ENCODE data around the gene CCDC90B. TPM values are rescaled to one million over a fixed set of nuclear protein-coding genes. Genes with fewer than 3 reads are reported as not detected.

The CCDC90B gene
- total RNA-seq, 1 experiment from 2014 or later, result 35.9 TPM

DNA sequence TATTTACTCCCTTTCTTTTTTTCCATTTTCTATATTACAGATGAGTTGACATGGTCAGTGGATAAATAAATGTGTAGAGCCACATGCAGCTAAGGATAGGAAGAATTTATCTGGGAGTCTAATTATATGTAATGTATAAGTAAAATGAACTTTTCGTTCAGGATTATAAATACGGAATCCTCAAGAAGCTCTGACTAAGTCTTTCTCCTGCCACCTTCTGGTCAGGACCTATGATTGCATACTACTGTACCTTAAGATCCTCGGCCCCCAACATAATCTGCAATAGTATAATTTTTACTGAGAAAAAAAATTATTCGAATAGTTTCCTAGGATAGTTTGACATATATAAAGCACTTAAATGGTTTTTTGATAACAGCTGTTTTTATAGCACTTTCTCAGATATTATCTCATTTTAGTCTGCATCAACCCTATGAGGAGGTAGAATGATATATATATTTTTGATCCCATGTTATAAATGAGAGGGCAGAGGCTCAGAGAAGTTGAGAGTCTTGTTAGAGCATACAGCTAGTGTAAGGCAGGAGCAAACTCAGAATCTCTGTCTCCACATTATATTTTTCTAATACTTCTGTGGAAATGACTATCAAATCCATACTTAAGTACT is 36.1 kb downstream of the CCDC90B start:
- H3K27ac ChIP-seq (ENCODE audit: insufficient read length, low read depth, low read length), result no peak overlapping the region
- WGBS (ENCODE audit: extremely low coverage, insufficient read length, low lambda C conversion rate), result no CpG with 5 or more reads among the region's 4 CpGs
- no peak overlapping the region for H4K8ac ChIP-seq (replicated peaks; ENCODE audit: insufficient read length, low read depth, low read length)
- no peak overlapping the region for H2AK5ac ChIP-seq (ENCODE audit: insufficient read length, low read length)
- no peak overlapping the region for H3K9ac ChIP-seq (ENCODE audit: extremely low read depth, insufficient read length, low read length)
- H3K4me3 Mint-ChIP-seq, result no peak overlapping the region
- H3K27me3 ChIP-seq (ENCODE audit: insufficient read depth, low read length), result no peaks in the 10 kb centered on the region
- H3K9me3 ChIP-seq (ENCODE audit: control insufficient read depth, low read depth, low read length), result no peaks in the 10 kb centered on the region
- no peaks in the 10 kb centered on the region for H3K27me3 Mint-ChIP-seq (ENCODE audit: low read depth)
- no peak overlapping the region for H2BK15ac ChIP-seq (ENCODE audit: low read depth, low read length)
- H3K23ac ChIP-seq (ENCODE audit: insufficient read length, low read depth, low read length), result no peak overlapping the region
- no peak overlapping the region for H2BK5ac ChIP-seq (ENCODE audit: insufficient read length, low read length)
- H3K18ac ChIP-seq (ENCODE audit: insufficient read length, low read depth, low read length), result no peak overlapping the region
- H3K4me1 ChIP-seq (ENCODE audit: insufficient read depth, low read length), result no peaks in the 10 kb centered on the region
- no peaks in the 10 kb centered on the region for H3K23me2 ChIP-seq (ENCODE audit: insufficient read length, low read depth, low read length, poor library complexity, severe bottlenecking)
- no peaks in the 10 kb centered on the region for H3K36me3 Mint-ChIP-seq (ENCODE audit: insufficient read depth in 1 of 3, low read depth in 3 of 3)
- no peak overlapping the region for H4K5ac ChIP-seq (ENCODE audit: insufficient read length, low read depth, low read length)
- H3T11ph ChIP-seq (ENCODE audit: low read length), result no peak overlapping the region
- H2BK12ac ChIP-seq (ENCODE audit: insufficient read length, low read depth, low read length), result no peak overlapping the region
- H3K79me2 ChIP-seq (ENCODE audit: insufficient read depth, low read length), result no peaks in the 10 kb centered on the region
- H3K27ac Mint-ChIP-seq, result no peak overlapping the region
- TF ChIP-seq, protein P1, sequence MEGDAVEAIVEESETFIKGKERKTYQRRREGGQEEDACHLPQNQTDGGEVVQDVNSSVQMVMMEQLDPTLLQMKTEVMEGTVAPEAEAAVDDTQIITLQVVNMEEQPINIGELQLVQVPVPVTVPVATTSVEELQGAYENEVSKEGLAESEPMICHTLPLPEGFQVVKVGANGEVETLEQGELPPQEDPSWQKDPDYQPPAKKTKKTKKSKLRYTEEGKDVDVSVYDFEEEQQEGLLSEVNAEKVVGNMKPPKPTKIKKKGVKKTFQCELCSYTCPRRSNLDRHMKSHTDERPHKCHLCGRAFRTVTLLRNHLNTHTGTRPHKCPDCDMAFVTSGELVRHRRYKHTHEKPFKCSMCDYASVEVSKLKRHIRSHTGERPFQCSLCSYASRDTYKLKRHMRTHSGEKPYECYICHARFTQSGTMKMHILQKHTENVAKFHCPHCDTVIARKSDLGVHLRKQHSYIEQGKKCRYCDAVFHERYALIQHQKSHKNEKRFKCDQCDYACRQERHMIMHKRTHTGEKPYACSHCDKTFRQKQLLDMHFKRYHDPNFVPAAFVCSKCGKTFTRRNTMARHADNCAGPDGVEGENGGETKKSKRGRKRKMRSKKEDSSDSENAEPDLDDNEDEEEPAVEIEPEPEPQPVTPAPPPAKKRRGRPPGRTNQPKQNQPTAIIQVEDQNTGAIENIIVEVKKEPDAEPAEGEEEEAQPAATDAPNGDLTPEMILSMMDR (conservative IDR thresholded peaks at IDR 0.05), result peak; percentile 71
- no peak overlapping the region for H3K4ac ChIP-seq (ENCODE audit: low read depth, low read length)
- H3K4me2 ChIP-seq (ENCODE audit: insufficient read depth, insufficient read length, low read length), result no peak overlapping the region
- H4K20me1 ChIP-seq (ENCODE audit: control insufficient read depth, insufficient read depth, insufficient read length), result no peaks in the 10 kb centered on the region
- no peak overlapping the region for H3K56ac ChIP-seq (ENCODE audit: insufficient read length, low read depth, low read length)
- H2AFZ ChIP-seq (ENCODE audit: low read length), result no peak overlapping the region
- H3K79me1 ChIP-seq (ENCODE audit: insufficient read depth, low read depth, low read length, poor library complexity, severe bottlenecking), result no peaks in the 10 kb centered on the region
- H3K9me3 Mint-ChIP-seq, result no peaks in the 10 kb centered on the region
- H3K4me1 Mint-ChIP-seq, result no peaks in the 10 kb centered on the region
- no peak for DNase-seq
- H2BK120ac ChIP-seq (ENCODE audit: low read depth, low read length, poor library complexity, severe bottlenecking), result no peak overlapping the region
- H2BK20ac ChIP-seq (ENCODE audit: low read depth, low read length, poor library complexity, severe bottlenecking), result no peak overlapping the region
- H4K91ac ChIP-seq (ENCODE audit: insufficient read length, low read depth, low read length), result no peak overlapping the region
- H3K14ac ChIP-seq (ENCODE audit: insufficient read depth, low read length), result no peak overlapping the region
